GM12801 (cell line): Measurements from ENCODE around the gene MARCHF10.

Experiments used
- CTCF ChIP-seq: IDR thresholded peaks from one replicate; pipeline ENCODE4 v1.5.1; 2011; ENCODE audit warnings: control low read depth; ENCODE audit not compliant: insufficient read length; ENCODE audit errors: extremely low read depth

Gene MARCHF10

GRCh38 chr17:62693616-62694409 lies 114.3 kb downstream of the MARCHF10 start:
- TF ChIP-seq CTCF = no peak

GRCh38 chr17:62692721-62693431 lies 115.2 kb downstream of the MARCHF10 start:
- TF ChIP-seq CTCF = no peak

- TF ChIP-seq CTCF = no peak
Measured at GRCh38 chr17:62692159-62692651, 115.9 kb downstream of the MARCHF10 start.

- TF ChIP-seq CTCF = no peak
Measured at GRCh38 chr17:62690168-62690897, 117.8 kb downstream of the MARCHF10 start.

- TF ChIP-seq CTCF = no peak
Measured at GRCh38 chr17:62689441-62690167, 118.5 kb downstream of the MARCHF10 start.

GRCh38 chr17:62688398-62689160 lies 119.5 kb downstream of the MARCHF10 start:
- TF ChIP-seq CTCF = no peak
